ENCODE results near the gene CLDN14. TPM values are rescaled to one million over a fixed set of nuclear protein-coding genes. Genes with fewer than 3 reads are reported as not detected.
A peak's percentile ranks its signal among the peaks of the same experiment; 100 is the strongest.

CLDN14 gene
- total RNA-seq, 1 donor from 2014 or later, result not detected

DNA sequence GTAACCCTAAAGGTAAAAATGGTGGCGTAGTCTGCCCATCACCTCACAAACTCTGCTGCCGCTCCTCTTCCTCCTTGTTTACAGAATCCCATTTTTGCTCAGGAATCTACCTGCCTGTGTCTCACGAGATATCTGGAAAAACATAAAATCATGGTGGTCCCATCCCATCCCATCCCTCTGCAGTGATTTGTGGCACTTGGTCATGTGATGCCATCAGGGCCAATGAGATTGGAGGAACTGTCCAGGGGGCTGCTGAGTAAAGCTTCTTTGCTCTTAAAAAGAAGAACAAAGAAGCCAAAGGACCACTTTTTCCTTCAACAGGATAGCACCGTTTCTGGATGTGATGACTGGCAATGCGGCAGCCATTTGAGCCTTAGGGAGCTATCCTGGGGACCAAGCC lies 33.0 kb upstream of the CLDN14 start:
- intact Hi-C loops (cut with DNase I), result no loop called here
- Histone ChIP-seq H3K36me3 (no peaks in the 10 kb centered on the region), H3K27ac (no peak overlapping the region), H3K9me3 (no peaks in the 10 kb centered on the region), H3K4me1 (peaks cover 23% of the 10 kb centered on the region), H3K27me3 (no peaks in the 10 kb centered on the region), H3K4me3 (no peak overlapping the region)
- DNase-seq (ENCODE audit: extremely low spot score in 2 of 2), result no peak
- no peak for TF ChIP-seq POLR2A (IDR thresholded peaks at IDR 0.05)
- TF ChIP-seq POLR2AphosphoS5 (IDR thresholded peaks at IDR 0.05; ENCODE audit: insufficient read depth in 1 of 2, low read depth in 1 of 2), result no peak
- TF ChIP-seq, protein P1, sequence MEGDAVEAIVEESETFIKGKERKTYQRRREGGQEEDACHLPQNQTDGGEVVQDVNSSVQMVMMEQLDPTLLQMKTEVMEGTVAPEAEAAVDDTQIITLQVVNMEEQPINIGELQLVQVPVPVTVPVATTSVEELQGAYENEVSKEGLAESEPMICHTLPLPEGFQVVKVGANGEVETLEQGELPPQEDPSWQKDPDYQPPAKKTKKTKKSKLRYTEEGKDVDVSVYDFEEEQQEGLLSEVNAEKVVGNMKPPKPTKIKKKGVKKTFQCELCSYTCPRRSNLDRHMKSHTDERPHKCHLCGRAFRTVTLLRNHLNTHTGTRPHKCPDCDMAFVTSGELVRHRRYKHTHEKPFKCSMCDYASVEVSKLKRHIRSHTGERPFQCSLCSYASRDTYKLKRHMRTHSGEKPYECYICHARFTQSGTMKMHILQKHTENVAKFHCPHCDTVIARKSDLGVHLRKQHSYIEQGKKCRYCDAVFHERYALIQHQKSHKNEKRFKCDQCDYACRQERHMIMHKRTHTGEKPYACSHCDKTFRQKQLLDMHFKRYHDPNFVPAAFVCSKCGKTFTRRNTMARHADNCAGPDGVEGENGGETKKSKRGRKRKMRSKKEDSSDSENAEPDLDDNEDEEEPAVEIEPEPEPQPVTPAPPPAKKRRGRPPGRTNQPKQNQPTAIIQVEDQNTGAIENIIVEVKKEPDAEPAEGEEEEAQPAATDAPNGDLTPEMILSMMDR (IDR thresholded peaks at IDR 0.05), result no peak

DNA sequence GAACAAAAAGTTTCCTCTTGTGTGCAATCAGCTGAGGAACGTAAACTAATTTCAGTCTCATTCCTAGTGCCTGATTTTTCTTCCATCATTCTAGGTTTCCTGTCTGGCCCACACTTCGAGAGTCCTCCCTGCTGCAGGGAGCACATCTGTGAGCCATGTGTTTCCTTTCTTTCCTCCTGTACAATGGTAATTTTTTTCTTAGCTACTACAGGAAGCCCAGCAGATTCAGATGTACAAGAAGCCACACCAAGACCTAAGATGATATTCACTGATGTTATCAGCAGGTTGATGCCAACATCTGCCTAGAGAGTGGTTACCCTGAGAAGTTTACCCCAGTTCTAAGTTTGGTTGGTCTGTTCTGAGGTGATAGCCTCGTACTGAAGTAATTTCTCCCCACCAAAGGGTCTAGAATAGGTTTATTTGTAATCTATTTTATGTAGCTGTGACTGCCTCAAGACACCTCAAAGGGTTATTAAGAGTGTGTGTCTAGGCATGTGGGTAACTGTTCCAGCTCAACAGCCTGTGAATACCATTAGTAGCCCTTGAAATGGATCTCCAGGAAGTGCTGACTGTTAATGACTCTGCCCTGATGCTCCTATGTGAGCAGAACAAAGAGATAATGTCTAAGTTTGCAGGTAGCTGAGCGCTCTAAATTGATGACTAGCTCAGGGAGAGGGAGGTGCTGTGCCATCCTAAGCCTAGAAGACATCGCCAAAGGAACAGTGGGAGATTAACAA lies 31.7 kb upstream of the CLDN14 start:
- Histone ChIP-seq H3K27ac (no peak overlapping the region), H3K27me3 (no peaks in the 10 kb centered on the region), H3K9me3 (no peaks in the 10 kb centered on the region), H3K4me1 (peaks cover 18% of the 10 kb centered on the region), H3K36me3 (no peaks in the 10 kb centered on the region), H3K4me3 (no peak overlapping the region)
- DNase-seq (ENCODE audit: extremely low spot score in 2 of 2), result no peak
- TF ChIP-seq POLR2AphosphoS5 (IDR thresholded peaks at IDR 0.05; ENCODE audit: insufficient read depth in 1 of 2, low read depth in 1 of 2) (no peak), POLR2A (IDR thresholded peaks at IDR 0.05) (no peak)
- TF ChIP-seq, protein P1 (IDR thresholded peaks at IDR 0.05), result no peak
- intact Hi-C loops (cut with DNase I), result no loop called here

DNA sequence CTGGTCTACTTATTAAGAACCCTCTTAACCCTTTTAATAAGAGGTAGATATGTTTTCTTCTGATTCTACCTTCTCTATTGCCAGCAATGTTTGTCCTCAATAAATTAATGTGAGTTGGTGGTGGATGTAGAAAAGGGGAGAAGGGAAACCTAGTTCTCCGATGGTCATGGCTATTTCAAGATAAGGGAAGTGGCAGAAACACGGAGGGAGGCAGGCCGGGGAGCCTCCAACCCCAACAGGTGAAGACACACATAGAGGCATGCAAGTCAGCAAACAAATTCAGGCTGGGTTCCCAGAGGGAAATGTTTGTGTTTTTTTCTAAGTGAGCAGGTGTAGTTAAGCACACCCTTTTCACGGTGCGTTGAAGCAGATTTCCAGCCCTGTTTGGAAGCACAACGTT lies 31.0 kb upstream of the CLDN14 start:
- TF ChIP-seq, protein P1 (IDR thresholded peaks at IDR 0.05), result no peak
- TF ChIP-seq POLR2A (IDR thresholded peaks at IDR 0.05) (no peak), POLR2AphosphoS5 (IDR thresholded peaks at IDR 0.05; ENCODE audit: insufficient read depth in 1 of 2, low read depth in 1 of 2) (no peak)
- intact Hi-C loops (cut with DNase I), result no loop called here
- no peaks in the 10 kb centered on the region for H3K27me3 ChIP-seq
- no peaks in the 10 kb centered on the region for H3K9me3 ChIP-seq
- no peak overlapping the region for H3K4me3 ChIP-seq
- peaks cover 17% of the 10 kb centered on the region for H3K4me1 ChIP-seq
- no peak overlapping the region for H3K27ac ChIP-seq
- no peaks in the 10 kb centered on the region for H3K36me3 ChIP-seq
- no peak for DNase-seq (ENCODE audit: extremely low spot score in 2 of 2)

DNA sequence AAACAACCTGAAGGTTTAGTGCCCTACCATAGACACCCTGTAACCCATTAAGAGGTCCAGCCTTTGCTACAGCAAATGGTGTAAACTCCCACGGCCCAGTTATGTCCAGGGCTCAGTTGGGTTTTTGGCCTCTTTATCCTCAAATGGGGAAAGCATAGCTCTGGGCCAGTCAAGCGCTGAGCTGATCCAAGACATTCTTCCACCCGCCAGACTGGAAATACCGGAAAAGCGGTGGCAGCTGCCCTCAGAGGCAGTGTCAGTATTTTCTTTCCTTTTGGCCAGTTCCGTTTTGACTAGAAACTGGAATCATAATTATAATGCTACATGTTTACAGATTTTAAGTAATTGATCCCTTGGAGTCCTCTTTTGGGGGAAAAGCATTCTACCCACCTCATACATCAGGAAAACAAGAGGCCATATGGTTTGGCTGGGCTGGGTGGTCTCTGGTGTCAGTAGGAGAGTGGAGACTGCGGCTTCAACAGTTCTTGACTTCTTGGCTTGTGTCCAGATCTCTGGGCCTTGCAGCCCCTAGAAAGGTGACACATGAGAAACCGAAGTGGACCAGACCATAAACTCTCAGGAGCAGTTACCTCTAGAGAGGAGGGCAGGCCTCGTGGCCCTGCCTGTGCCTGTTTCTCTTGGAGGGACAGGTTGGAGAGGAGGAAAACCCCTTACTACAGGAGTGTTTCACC lies 30.2 kb upstream of the CLDN14 start:
- TF ChIP-seq POLR2AphosphoS5 (IDR thresholded peaks at IDR 0.05; ENCODE audit: insufficient read depth in 1 of 2, low read depth in 1 of 2) (peak in 1 of 2 donors; percentile 32), POLR2A (IDR thresholded peaks at IDR 0.05) (no peak)
- TF ChIP-seq, protein P1 (IDR thresholded peaks at IDR 0.05), result no peak
- Histone ChIP-seq H3K4me1 (peaks cover 17% of the 10 kb centered on the region), H3K27ac (no peak overlapping the region), H3K36me3 (no peaks in the 10 kb centered on the region), H3K4me3 (no peak overlapping the region), H3K27me3 (no peaks in the 10 kb centered on the region), H3K9me3 (no peaks in the 10 kb centered on the region)
- no peak for DNase-seq (ENCODE audit: extremely low spot score in 2 of 2)
- intact Hi-C loops (cut with DNase I), result no loop called here

DNA sequence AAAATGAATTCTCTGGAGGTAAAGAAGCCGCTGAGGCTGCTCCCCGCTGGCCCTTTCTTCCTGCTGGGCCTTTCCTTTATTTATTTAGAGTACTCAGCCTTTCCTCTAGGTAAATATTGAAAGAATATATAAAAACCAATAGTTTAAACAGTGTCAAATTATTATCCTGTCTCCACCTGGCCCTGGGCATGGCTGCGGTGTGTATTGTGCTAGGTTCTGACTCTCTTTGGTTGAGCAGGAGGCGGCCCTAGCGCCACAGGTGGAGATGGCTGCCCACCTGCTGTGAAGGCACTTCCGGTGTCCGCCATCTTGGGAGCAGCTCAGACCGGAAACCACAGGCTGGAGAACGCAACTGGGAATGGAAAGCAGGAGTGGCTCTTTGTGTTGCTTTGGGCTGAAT lies 29.0 kb upstream of the CLDN14 start:
- no peak overlapping the region for H3K27ac ChIP-seq
- H3K4me3 ChIP-seq, result no peak overlapping the region
- H3K36me3 ChIP-seq, result no peaks in the 10 kb centered on the region
- TF ChIP-seq POLR2AphosphoS5 (IDR thresholded peaks at IDR 0.05; ENCODE audit: insufficient read depth in 1 of 2, low read depth in 1 of 2), result no peak
- no peak for TF ChIP-seq POLR2A (IDR thresholded peaks at IDR 0.05)
- TF ChIP-seq, protein P1 (IDR thresholded peaks at IDR 0.05), result no peak
- no peak for DNase-seq (ENCODE audit: extremely low spot score in 2 of 2)
- peaks cover 25% of the 10 kb centered on the region for H3K4me1 ChIP-seq
- intact Hi-C loops (cut with DNase I), result no loop called here
- no peaks in the 10 kb centered on the region for H3K27me3 ChIP-seq
- no peaks in the 10 kb centered on the region for H3K9me3 ChIP-seq
